MG63 (cell line): ENCODE data around the gene MYLIP. TPM values are rescaled to one million over a fixed set of nuclear protein-coding genes. Genes with fewer than 3 reads are reported as not detected.

Source experiments
- DNase-seq: peaks from one replicate; pipeline ENCODE4 v3.0.0-alpha.2; 2020
- H3K27me3 ChIP-seq: fragments of 250-450 bp; sonication (Bioruptor Pico); 2 replicates; pipeline ENCODE4 v1.5.1; 2020; ENCODE audit warnings: mild to moderate bottlenecking, moderate library complexity
- H3K36me3 ChIP-seq: fragments of 250-450 bp; sonication (Bioruptor Pico); 2 replicates; pipeline ENCODE4 v1.5.1; 2020; ENCODE audit warnings: mild to moderate bottlenecking, moderate library complexity
- H3K4me3 ChIP-seq: fragments of 250-450 bp; sonication (Bioruptor Pico); 2 replicates; pipeline ENCODE4 v1.5.1; 2020; ENCODE audit warnings: mild to moderate bottlenecking, moderate library complexity
- H3K9me3 ChIP-seq: fragments of 250-450 bp; sonication (Bioruptor Pico); 2 replicates; pipeline ENCODE4 v1.5.1; 2020; ENCODE audit warnings: mild to moderate bottlenecking, moderate library complexity
- total RNA-seq: library from RNA; depleted of rRNA; stranded (reverse); fragments of >200 nt; shearing (Covaris generic); gene quantifications from 2 replicates; pipeline ENCODE4 v1.2.3, GENCODE V29; 2014; ENCODE audit warnings: low replicate concordance

Gene MYLIP
- total RNA-seq, 1 experiment from 2014 or later = 14.3 TPM

GRCh38 chr6:16103722-16104121 is 25.2 kb upstream of the MYLIP start:
- no peaks in the 10 kb centered on the region for H3K9me3 ChIP-seq
- H3K4me3 ChIP-seq = no peak overlapping the region
- DNase-seq = no peak
- H3K27me3 ChIP-seq = no peaks in the 10 kb centered on the region
- no peaks in the 10 kb centered on the region for H3K36me3 ChIP-seq

GRCh38 chr6:16104624-16105433 is 24.1 kb upstream of the MYLIP start:
- Histone ChIP-seq H3K9me3 (no peaks in the 10 kb centered on the region), H3K36me3 (no peaks in the 10 kb centered on the region), H3K4me3 (no peak overlapping the region), H3K27me3 (no peaks in the 10 kb centered on the region)
- DNase-seq = no peak

- Histone ChIP-seq H3K4me3 (no peak overlapping the region), H3K36me3 (no peaks in the 10 kb centered on the region), H3K9me3 (no peaks in the 10 kb centered on the region), H3K27me3 (no peaks in the 10 kb centered on the region)
- no peak for DNase-seq
These were observed 23.0 kb upstream of the MYLIP start for GRCh38 chr6:16105854-16106253.

DNA sequence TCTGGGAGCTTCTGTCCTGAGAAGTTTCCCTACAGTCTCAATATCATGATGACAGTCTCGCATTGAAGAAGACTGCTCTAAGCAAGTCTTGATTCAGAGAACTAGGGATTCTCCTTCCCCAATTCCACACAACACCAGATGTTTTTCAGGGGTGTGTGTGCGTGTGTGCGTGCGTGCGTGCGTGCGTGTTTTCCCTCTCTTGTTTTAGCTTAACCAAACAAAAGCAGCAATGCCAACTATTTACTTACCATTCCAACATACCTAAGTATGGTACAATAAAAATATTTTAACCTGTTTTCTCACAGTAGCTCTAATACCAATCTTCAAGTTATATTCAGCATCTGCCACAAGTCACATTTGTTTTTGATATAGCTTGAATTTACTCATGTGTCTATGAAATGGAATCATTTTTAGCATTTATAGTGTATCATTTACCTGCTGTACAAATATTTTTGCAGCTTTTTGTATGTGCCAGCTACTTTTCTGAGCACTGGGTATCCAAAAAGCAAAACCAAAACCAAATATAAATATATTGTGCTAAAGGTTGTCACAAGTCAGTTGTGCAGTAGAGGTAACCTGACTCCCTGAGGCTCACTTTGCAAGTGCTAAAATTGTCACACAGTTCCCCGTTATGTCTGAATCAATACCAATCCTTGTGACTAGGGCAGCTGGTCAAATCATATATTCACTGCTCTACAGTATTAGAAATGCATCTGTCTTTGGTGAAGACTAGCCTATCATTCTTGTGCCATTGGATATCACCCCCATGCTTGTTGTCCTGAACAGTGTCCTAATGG is 21.7 kb upstream of the MYLIP start:
- H3K9me3 ChIP-seq = no peaks in the 10 kb centered on the region
- H3K36me3 ChIP-seq = no peaks in the 10 kb centered on the region
- no peaks in the 10 kb centered on the region for H3K27me3 ChIP-seq
- H3K4me3 ChIP-seq = no peak overlapping the region
- no peak for DNase-seq

DNA sequence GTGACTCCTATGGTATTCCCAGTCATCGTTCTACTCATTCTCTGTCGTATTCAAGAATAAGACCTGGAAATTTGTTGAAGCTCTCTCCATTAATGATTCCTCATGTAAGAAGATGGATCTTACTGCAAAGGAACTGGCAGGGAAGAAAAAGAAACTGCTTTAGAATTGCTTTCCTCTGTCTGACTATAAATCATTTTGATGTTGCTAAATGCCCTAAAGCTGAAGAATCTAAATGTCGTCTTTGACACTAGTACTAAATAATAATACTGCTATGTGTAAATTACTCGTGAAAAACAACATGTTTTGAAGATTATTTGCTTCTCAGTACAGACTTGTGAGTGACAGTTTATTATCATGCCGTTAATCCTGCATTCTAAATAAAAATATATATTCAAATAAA is 20.5 kb upstream of the MYLIP start:
- Histone ChIP-seq H3K27me3 (no peaks in the 10 kb centered on the region), H3K36me3 (no peaks in the 10 kb centered on the region), H3K9me3 (no peaks in the 10 kb centered on the region), H3K4me3 (no peak overlapping the region)
- no peak for DNase-seq

DNA sequence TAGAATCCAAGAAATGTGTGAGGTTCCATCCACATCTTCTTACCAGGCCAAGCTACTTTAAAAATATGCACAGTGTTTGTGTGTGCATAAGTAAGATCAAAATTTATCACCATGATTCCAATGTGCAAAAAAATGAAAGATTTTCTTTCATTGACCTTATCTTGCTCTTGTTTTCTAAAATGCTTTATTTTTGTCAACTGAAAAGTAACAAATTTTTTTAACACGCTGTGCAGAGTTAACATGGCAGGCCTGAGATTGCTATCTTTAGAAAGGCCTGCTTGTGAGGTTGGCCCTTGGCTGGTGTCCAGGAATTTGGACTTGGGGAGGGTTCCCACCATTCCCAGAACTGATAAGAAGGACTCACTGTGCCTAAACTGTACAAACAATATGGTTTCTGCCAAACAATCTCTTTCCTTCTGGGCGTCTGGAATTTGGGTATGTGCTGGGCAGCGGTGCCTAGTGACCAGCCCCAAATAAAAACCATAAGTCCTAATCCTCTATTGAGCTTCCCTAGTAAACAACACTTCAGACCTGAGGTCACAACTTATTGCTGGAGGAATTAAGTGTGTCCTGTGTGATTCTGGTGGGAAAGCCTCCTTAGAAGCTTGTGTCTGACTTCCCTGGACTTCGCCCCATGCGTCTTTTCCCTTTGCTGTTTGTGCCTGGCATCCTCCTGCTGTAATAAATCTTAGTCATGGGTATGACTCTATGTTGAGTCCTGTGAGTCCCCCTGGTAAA is 19.8 kb upstream of the MYLIP start:
- Histone ChIP-seq H3K4me3 (no peak overlapping the region), H3K36me3 (no peaks in the 10 kb centered on the region), H3K27me3 (no peaks in the 10 kb centered on the region), H3K9me3 (no peaks in the 10 kb centered on the region)
- no peak for DNase-seq

GRCh38 chr6:16109659-16110305 is 19.1 kb upstream of the MYLIP start:
- Histone ChIP-seq H3K27me3 (no peaks in the 10 kb centered on the region), H3K4me3 (no peak overlapping the region), H3K36me3 (no peaks in the 10 kb centered on the region), H3K9me3 (no peaks in the 10 kb centered on the region)
- no peak for DNase-seq

GRCh38 chr6:16118825-16119224 is 10.1 kb upstream of the MYLIP start:
- Histone ChIP-seq H3K9me3 (no peaks in the 10 kb centered on the region), H3K27me3 (no peaks in the 10 kb centered on the region), H3K36me3 (no peaks in the 10 kb centered on the region), H3K4me3 (no peak overlapping the region)
- no peak for DNase-seq

DNA sequence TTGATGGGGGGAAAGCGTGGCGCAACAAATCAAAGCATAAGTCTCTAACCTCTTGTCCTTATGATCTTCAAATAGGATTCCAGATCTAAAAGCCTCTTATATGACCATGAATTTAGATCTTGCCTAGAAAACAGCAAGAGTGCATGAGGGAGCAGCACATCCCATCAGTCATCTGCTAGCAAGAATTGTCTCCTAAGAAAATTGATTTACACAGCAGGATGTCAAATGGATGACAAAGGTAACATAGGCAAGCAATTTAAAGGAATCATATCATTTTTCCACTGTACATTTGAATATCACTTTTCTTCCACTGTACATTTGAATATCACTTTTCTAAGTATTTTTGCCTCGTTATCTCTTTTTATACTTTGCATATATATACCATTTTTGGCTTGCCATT is 7.5 kb upstream of the MYLIP start:
- Histone ChIP-seq H3K36me3 (no peaks in the 10 kb centered on the region), H3K9me3 (no peaks in the 10 kb centered on the region), H3K27me3 (no peaks in the 10 kb centered on the region), H3K4me3 (no peak overlapping the region)
- no peak for DNase-seq

DNA sequence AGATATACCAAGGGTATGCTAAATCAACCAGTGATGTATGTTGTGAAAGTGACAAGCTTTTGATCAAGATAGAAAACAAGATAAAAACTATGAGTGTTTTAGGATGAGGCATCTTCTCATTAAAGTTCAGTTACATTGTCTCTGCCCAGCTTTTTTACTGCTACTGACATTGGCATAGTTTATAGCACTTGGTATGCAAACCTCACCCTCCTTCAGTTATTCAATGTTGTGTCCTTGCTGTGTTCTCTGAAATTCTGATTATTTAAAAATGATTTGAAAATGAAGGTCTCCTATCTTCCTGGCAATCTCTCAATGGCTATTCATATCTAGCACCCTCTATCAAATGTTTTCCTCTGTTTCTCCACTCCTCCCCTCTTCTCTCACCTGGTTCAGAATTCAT is 6.7 kb upstream of the MYLIP start:
- Histone ChIP-seq H3K9me3 (no peaks in the 10 kb centered on the region), H3K36me3 (no peaks in the 10 kb centered on the region), H3K27me3 (no peaks in the 10 kb centered on the region), H3K4me3 (no peak overlapping the region)
- no peak for DNase-seq

DNA sequence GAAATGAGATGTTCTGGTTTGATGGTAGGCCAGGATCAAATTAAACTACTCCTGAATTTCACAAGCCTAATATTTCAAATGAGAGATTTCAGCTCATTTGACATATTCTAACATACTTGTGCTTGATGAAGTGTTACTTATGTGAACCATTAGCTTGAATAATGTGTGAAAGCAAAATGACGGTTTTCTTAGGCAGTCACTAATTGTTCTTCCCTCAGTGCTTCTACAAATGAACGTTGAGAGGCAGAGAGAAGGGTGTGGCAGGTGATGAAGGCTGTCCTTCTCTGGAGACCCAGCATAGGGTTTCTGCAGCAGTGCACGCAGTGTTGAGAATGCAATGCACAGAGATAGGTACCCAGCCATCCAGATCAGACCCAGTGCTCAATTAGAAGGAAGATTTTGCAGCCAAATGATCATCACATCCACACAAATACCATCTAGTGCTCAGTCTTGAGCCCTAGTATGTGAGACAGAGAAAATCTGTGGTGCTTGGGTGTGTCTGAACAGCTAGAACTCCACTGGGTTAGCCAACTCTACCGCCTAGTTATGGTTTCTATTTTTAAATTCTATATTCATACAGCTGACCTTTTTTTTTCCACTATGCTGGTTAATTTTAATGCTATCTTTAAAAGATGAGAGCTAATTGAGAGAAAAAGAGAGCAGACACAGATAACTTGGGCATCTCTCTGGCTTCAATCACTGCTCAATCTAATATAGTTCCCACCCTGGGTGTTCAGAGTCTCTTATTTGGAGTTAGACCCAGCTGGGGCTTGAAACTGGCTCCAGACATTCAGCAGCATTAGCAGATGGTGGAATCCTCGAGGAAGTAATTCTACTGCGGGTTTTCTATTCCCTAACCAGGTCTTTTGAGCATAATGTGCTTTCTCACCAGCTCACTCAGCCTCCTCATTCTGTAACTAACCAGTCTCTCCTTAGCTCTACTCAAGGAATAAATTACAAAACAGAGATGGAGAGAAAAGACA is 4.4 kb upstream of the MYLIP start:
- Histone ChIP-seq H3K9me3 (no peaks in the 10 kb centered on the region), H3K36me3 (no peaks in the 10 kb centered on the region), H3K4me3 (no peak overlapping the region), H3K27me3 (no peaks in the 10 kb centered on the region)
- DNase-seq = no peak

DNA sequence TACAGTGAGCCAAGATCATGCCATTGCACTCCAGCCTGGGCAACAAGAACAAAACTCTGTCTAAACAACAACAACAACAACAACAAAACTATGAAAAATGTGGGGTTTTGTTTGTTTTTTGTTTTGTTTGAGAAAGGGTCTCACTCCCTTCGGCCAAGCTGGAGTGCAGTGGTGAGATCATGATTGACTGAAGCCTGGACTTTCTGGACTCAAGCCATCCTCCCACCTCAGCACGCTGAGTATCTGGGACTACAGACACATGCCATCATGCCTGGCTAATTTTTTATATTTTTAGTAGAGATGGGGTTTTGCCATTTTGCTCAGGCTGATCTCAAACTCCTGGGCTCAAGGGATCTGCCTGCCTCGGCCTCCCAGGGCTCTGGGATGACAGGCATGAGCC is 2.8 kb upstream of the MYLIP start:
- Histone ChIP-seq H3K4me3 (no peak overlapping the region), H3K9me3 (no peaks in the 10 kb centered on the region), H3K27me3 (no peaks in the 10 kb centered on the region), H3K36me3 (peaks cover 3% of the 10 kb centered on the region; the same call in 1 of the 2 replicates)
- DNase-seq = no peak

DNA sequence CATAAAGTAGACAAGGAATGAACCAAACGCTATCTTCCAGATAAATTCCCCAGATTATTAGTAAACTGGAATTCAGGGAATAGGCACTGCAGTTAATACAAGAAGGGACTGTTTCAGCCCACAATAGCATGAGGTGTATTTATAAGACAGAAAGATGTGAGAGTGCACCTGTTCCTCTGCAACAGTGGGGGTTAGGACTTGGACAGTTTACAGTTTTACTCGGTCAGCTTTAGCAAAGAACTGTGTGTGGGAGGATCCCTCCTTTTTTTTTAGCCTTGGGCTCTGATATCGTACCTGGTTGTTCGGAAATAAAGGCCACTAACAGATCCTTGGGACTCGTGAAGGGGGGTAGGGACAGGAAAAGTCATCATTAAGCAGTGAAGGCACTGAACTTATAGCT is 2.0 kb upstream of the MYLIP start:
- Histone ChIP-seq H3K9me3 (no peaks in the 10 kb centered on the region), H3K4me3 (no peak overlapping the region), H3K27me3 (no peaks in the 10 kb centered on the region), H3K36me3 (peaks cover 9% of the 10 kb centered on the region)
- no peak for DNase-seq

DNA sequence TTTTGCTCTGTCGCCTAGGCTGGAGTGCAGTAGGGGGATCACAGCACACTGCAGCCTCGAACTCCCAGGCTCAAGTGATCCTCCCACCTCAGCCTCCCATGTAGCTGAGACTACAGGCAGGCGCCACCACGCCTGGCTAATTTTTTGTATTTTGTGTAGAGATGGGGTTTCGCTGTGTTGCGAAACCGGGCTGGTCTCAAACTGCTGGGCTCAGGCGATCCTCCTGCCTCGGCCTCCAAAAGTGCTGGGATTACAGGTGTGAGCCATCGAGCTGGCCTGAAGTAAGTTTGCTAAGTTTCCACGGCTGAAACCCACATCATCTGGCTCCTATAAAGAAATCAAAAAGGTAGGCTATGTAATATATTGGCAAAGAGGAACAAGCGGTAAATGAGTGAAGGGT is 1.4 kb upstream of the MYLIP start:
- Histone ChIP-seq H3K4me3 (no peak overlapping the region), H3K36me3 (peaks cover 10% of the 10 kb centered on the region), H3K27me3 (no peaks in the 10 kb centered on the region), H3K9me3 (no peaks in the 10 kb centered on the region)
- no peak for DNase-seq

DNA sequence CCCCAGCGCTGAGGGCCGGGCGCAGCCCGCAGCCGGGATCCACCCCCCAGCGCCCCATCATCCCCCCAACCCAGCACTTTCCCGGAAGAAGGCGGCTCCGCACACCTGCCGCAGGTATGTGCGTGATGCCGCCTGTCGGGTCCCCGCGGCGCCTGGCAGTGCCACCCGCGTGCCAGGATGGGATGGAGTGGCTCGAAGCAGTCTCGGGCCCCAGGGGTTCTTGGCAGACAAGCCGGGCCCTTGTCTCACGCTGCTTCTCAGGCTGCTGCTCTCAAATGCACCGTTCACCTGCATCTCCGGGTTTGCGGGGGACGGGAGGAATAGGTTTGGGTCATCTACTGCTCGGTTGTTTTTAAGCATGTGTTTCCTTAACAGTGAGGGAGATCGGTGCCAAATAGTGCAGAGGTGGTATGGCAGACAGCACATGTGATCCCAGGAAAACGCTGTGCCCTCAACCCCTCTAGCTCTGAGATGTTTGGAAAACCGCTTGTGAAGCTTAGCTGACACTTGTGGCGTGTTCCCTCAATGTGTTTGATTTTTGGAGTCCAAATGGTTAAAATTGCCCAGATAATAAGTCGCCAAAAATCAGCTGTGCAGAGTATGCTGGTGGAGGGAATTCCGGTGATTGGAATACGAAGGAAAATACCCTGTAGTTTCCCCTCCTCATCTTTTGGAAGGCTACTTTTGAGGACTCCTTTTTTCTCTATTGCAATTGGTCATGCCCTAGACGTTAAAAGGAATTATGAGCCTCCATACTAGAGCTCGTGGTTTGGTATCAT is 926 bp downstream of the MYLIP start:
- H3K36me3 ChIP-seq = peaks cover 18% of the 10 kb centered on the region
- H3K4me3 ChIP-seq = peak overlapping the region; percentile 80
- no peaks in the 10 kb centered on the region for H3K9me3 ChIP-seq
- peak; percentile 11 for DNase-seq
- H3K27me3 ChIP-seq = no peaks in the 10 kb centered on the region
